ENCODE results near the gene CPNE9. TPM values are rescaled to one million over a fixed set of nuclear protein-coding genes. Genes with fewer than 3 reads are reported as not detected.

Gene CPNE9
- polyA plus RNA-seq, 2 of the 4 experiments (the other 2 are of a cell fraction), result 0.03 TPM; not detected in 1

GRCh38 chr3:9704347-9705322 lies 1.0 kb downstream of the CPNE9 start:
- peak overlapping the region; percentile 52 for H3K4me3 ChIP-seq
- FAIRE-seq, result no peak
- H3K9me3 ChIP-seq, result no peaks in the 10 kb centered on the region
- H3K27ac ChIP-seq, result peak overlapping the region; percentile 42 to 58; a peak in 4 of 6 replicates
- ATAC-seq, result peak; percentile 72 to 92
- WGBS (ENCODE audit: missing lambda C conversion rate), result 11% methylated on average over 16 of the region's 62 CpGs
- CTCF ChIA-PET, result interaction anchor here (1.8 kb wide), 1 partner anchor 11 kb away, joined by 7 read pairs; no protein-coding TSS in a partner anchor
- POLR2A ChIA-PET, result no interaction called here
- peaks cover 8% of the 10 kb centered on the region; the same call in 1 of the 3 replicates for H3K4me1 ChIP-seq
- TF ChIP-seq NPAS2 (CRISPR knock-in tag; IDR thresholded peaks at IDR 0.05; ENCODE audit: borderline replicate concordance) (no peak), REST (IDR thresholded peaks at IDR 0.05) (peak; percentile 88)
- TF ChIP-seq, protein P1, sequence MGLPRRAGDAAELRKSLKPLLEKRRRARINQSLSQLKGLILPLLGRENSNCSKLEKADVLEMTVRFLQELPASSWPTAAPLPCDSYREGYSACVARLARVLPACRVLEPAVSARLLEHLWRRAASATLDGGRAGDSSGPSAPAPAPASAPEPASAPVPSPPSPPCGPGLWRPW (IDR thresholded peaks at IDR 0.05), result no peak
- DNase-seq (ENCODE audit: low read depth in 1 of 2, low spot score in 1 of 2), result peak; percentile 53 to 81
- peak overlapping the region; percentile 99 for H3K4me2 ChIP-seq

DNA sequence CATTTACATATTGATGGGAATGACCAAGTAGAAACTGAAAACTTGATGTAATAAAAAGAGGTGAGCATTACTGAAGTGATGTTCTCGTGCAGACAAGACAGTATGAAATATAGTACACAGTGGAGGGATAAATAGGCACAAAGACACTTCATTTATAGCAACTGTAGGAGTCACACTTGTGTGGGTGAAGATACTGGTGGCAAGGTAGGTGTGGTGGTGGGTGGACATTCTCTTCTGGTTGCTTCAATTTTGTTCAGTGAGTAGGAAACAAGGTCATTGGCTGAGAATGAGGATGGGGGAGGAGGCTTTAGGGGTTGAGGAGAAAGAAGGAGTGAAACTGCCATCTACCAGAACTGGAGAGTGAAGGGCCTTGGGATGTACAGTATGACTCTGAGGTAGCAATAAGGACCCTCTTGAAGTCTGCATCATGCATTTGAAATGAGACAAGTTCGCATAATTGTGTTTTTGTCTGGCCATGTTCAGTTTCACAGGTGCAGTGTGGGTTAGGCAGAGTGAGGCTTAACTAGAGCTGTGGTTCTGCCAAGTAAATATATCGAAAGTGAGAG lies 6.6 kb downstream of the CPNE9 start:
- Histone ChIP-seq H3K4me3 (no peak overlapping the region), H3K27ac (no peak overlapping the region), H3K4me2 (no peak overlapping the region), H3K4me1 (peaks cover under 1% of the 10 kb centered on the region; the same call in 1 of the 3 replicates), H3K9me3 (no peaks in the 10 kb centered on the region)
- DNase-seq (ENCODE audit: low read depth in 1 of 2, low spot score in 1 of 2) (no peak), ATAC-seq (no peak), FAIRE-seq (no peak)
- TF ChIP-seq FOXS1 (CRISPR knock-in tag; IDR thresholded peaks at IDR 0.05), result no peak
- TF ChIP-seq EHF (CRISPR knock-in tag; IDR thresholded peaks at IDR 0.05), result no peak
- no peak for TF ChIP-seq RARB (CRISPR knock-in tag; IDR thresholded peaks at IDR 0.05)
- no peak for TF ChIP-seq RAD21 (conservative IDR thresholded peaks at IDR 0.05 in 1 of 2, IDR thresholded peaks at IDR 0.05 in 1 of 2)
- no peak for TF ChIP-seq ESRRA (IDR thresholded peaks at IDR 0.05; ENCODE audit: borderline replicate concordance, low read length)
- TF ChIP-seq PBX3 (IDR thresholded peaks at IDR 0.05), result no peak
- TF ChIP-seq TP53 (CRISPR knock-in tag; IDR thresholded peaks at IDR 0.05), result no peak
- TF ChIP-seq GATA3 (IDR thresholded peaks at IDR 0.05; ENCODE audit: borderline replicate concordance), result no peak
- TF ChIP-seq CEBPB (IDR thresholded peaks at IDR 0.05), result no peak
- TF ChIP-seq KDM1A (IDR thresholded peaks at IDR 0.05; ENCODE audit: low read depth), result no peak
- POLR2A ChIA-PET, result no interaction called here
- CTCF ChIA-PET, result interaction anchor here (1.7 kb wide), 1 partner anchor 17 kb away, joined by 6 read pairs; no protein-coding TSS in a partner anchor
- 22% methylated on average over 3 of the region's 3 CpGs for WGBS (ENCODE audit: missing lambda C conversion rate)

GRCh38 chr3:9712415-9712814 lies 8.8 kb downstream of the CPNE9 start:
- 35% methylated on average over 2 of the region's 2 CpGs for WGBS (ENCODE audit: missing lambda C conversion rate)
- H3K4me3 ChIP-seq, result no peak overlapping the region
- ChIA-PET POLR2A (no interaction called here), CTCF (interaction anchor here (0.6 to 3.5 kb wide), 7 partner anchors 9 to 234 kb away, joined by 3 to 11 read pairs (median 6); partner anchors contain the start of gene CAMK1)
- no peak overlapping the region for H3K27ac ChIP-seq
- TF ChIP-seq FOXS1 (CRISPR knock-in tag; IDR thresholded peaks at IDR 0.05) (no peak), CTCF (IDR thresholded peaks at IDR 0.05) (no peak), KDM1A (IDR thresholded peaks at IDR 0.05; ENCODE audit: low read depth) (no peak), BHLHE40 (IDR thresholded peaks at IDR 0.05; ENCODE audit: low read depth, low read length) (no peak), MYC (IDR thresholded peaks at IDR 0.05; ENCODE audit: borderline replicate concordance, low read length) (no peak), RCOR1 (IDR thresholded peaks at IDR 0.05; ENCODE audit: low read depth, low read length) (no peak), RAD21 (conservative IDR thresholded peaks at IDR 0.05 in 1 of 2, IDR thresholded peaks at IDR 0.05 in 1 of 2) (no peak), HEYL (CRISPR knock-in tag; IDR thresholded peaks at IDR 0.05) (no peak), JUN (IDR thresholded peaks at IDR 0.05) (no peak), MAFK (IDR thresholded peaks at IDR 0.05; ENCODE audit: partially characterized antibody) (no peak)
- TF ChIP-seq, protein P1 (IDR thresholded peaks at IDR 0.05), result no peak
- FAIRE-seq (no peak), DNase-seq (ENCODE audit: low read depth in 1 of 2, low spot score in 1 of 2) (no peak), ATAC-seq (no peak)
- no peaks in the 10 kb centered on the region for H3K9me3 ChIP-seq
- no peak overlapping the region for H3K4me2 ChIP-seq
- H3K4me1 ChIP-seq, result peaks cover 8% of the 10 kb centered on the region; the same call in 2 of the 3 replicates
